Measurements from ENCODE around the gene KLHL26.

The KLHL26 gene

DNA sequence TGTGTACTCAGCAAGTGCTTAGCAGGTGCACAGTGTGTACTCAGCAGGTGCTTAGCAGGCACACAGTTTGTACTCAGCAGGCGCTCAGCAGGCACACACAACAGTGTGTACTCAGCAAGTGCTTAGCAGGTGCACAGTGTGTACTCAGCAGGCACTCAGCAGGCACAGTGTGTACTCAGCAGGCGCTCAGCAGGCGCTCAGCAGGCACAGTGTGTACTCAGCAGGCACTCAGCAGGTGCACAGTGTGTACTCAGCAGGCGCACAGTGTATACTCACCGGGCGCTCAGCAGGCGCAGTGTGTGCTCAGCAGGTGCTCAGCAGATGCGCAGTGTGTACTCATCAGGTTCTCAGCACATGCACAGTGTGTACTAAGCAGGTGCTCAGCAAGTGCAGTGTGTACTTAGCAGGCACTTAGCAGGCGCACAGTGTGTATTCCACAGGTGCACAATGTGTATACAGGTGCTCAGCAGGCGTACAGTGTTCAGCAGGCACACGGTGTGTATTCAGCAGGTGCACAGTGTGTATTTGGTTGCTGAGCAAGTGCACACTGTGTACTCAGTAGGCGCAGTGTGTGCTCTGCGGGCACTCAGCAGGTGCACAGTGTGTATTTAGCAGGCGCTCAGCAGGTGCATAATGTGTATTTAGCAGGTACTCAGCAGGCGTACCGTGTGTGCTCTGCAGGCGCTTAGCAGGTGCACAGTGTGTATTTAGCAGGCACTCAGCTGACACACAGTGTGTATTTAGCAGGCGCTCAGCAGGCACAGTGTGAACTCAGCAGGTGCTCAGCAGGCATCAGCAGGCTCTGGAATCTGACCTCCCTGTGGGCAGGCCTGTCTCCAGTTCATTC is 61.7 kb downstream of the KLHL26 start:
- no peak for DNase-seq

DNA sequence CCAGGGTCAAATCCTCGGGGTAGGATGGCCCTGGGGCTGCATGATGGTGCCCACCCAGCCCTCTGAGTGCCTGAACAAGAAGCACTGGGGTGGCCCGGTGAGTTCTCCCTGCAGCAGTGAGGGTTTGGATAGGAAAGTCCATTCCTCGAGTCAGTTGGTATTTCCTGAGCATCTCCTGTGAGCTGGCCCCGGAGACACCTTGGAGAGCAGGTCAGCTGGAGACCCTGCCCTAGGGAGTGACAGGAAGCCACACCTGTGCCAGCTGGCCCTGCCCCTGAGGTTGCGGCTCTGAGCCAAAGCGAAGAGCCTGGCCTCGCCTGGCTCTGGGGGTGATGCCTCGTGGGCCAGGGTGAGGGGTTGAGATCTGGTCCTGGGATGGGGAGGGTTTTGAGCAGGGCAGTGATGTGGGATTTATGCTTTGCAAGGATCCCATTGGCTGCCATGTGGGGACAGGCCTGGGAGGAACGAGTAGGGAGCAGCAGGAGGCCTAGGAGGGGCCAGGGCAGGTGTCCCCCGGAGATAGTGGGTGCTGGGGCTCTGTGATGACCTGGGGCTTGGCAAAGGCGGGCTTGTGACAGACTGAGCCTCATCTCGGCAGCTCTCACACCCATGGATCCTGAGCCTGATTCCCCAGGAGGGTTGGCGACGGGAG is 62.7 kb downstream of the KLHL26 start:
- no peak for DNase-seq

DNA sequence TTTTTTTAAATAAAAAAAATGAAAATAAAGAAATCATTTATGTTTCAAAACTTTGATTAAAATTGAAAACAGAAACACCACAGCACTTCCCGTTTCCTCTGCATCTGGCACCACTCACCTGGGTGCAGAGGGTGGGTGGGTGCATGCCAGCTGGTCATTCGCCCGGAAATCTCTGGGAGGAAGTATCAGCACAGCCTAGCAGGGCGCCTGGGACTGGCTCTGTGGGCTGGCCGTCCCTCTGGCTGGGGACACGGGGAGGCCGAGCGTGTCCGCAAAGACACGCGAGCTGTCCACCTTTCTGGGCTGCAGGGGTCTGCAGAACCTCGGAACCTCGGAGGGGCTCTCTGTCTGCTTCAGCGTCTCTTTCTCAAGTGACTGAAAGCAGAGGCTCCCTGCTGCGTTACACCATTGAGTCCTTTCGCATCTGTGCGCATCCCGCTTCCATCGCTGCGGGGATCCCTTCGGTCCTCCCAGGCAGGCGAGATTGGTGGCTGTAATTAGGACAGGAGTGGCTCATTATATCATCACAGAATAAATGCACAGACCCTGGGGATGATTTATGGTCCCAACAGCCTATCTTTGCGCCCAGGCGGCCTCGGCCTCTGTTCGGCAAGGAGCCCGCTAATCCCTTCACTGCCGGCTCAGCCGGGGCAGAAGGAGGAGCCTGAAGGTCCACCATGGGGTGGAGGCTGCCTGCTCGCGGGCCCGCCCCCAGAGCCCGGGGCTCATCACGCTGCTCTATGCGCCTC is 63.8 kb downstream of the KLHL26 start:
- peak; percentile 63 for DNase-seq

DNA sequence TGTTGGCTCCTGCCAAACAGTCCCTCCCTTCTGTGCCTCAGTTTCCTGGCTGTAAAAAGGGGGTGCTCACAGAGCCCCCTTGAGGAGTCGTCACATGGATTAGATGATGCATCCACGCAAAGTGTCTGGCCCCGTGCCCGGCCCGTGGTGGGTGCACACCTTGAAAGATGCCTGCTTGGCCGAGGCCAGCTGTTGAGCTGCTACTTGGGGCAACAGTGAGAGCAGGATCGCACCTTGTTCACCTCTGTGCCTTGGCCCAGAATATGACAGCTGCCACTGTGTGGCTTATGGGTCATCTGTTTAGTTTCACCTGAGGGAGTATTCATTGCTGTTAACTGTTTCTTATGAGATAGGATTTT is 64.4 kb downstream of the KLHL26 start:
- DNase-seq = no peak

DNA sequence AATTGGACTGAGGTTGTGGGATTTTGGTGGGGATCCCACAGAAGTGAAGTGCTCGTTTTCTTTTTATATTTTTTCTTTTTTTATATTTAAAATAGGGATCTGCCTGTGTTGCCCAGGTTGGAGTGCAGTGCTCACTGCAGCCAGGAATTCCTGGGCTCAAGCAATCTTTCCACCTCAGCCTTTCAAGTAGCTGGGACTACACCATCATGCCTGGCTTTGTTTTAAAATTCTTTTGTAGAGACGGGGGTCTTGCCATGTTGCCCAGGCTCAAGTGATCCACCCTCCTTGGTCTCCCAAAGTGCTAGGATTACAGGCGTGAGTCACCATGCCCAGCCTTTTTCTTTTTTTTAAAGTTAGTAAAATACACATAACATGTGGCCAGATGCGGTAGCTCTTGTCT is 67.2 kb downstream of the KLHL26 start:
- DNase-seq = no peak

DNA sequence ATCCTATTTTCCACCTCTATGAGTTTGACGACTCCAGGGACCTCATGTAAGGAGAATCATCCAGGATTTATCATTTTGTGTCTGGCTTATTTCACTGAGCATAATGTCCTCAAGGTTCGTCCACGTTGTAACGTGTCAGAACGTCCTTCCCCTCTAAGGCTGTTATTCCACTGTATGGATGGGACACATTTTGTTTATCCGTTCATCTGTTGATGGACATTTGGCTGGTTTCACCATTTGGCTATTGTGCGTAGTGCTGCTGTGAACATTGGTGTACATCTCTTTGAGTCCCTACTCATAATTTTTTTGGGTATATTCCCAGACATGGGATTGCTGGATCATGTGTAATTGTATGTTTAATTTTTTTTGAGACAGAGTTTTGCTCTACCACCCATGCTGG is 68.1 kb downstream of the KLHL26 start:
- no peak for DNase-seq

DNA sequence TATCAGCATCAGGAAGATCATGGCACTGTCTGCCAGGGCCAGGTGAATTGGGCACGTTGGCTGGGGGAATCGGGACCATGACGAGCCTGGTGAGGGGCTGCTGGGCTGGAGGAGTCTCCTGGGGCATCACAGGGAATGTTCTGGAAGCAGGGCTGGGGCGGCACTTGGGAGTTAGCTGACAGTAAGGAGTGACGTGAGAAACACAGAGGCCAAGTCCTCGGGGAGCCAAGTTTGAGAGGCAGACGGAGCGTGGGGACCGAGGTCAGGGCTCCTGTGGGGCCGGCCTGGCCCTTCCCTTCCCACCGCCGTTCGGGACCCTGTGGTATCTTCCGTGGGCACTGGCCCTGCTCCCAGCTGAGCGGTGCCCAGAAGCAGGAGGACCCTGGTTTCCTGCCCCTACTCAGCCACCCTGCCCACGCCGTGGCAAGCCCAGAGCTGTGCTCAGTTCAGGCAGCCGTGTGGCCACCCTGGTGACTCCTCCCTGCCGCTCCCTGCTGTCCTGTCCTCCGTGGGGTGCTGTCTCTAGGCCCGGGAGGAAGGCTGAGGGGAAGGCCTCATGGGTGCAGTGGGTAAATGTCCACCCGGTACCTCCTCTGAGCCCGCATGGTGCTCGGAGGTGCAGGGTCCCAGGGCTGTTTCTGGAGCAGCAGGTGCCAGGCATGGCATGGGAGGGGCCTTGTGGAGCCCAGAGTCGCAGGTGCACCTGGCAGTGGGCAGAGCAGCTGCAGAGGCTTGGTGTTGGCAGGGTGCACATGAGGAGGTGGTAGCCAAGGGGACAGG is 71.8 kb downstream of the KLHL26 start:
- DNase-seq = no peak

DNA sequence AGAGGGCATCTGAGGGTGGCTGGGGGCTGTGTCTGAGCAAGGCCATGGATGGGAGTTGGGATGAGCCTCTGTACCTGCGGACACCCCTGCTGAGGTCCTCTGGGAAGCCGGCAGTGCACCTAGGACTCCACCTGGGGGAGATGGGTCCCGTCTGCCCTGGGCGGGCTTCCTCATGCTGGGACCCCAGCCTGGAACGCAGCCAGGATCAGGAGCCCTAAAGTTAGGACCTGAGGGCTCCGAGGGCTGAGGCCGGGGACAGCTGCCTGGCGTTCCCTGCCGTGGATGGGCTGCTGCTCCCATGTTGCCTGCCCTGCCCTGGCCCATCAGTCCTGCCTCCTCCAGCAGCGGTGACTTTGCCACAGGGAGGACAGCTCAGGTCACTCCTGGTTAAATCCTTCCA is 72.7 kb downstream of the KLHL26 start:
- DNase-seq = no peak

DNA sequence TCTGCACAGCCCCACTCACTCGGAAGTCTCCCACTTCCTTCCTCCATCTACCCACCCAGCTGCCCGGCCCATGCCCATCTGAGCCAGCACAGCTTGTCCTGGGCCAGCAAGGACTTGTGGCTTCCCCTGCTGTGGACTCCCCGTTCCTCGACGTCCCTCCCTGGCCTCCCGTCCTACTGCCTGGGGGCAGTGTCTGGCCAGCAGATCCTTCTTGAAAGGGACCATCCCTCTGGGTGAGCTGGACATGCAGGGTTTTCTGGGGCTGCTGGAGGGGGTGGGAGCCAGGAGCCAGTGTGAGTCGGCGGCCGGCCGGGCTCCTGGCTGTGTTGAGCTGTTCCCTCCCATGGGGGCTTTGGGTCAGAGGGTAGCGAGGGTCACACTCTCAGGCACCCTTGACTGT is 73.4 kb downstream of the KLHL26 start:
- DNase-seq = no peak

DNA sequence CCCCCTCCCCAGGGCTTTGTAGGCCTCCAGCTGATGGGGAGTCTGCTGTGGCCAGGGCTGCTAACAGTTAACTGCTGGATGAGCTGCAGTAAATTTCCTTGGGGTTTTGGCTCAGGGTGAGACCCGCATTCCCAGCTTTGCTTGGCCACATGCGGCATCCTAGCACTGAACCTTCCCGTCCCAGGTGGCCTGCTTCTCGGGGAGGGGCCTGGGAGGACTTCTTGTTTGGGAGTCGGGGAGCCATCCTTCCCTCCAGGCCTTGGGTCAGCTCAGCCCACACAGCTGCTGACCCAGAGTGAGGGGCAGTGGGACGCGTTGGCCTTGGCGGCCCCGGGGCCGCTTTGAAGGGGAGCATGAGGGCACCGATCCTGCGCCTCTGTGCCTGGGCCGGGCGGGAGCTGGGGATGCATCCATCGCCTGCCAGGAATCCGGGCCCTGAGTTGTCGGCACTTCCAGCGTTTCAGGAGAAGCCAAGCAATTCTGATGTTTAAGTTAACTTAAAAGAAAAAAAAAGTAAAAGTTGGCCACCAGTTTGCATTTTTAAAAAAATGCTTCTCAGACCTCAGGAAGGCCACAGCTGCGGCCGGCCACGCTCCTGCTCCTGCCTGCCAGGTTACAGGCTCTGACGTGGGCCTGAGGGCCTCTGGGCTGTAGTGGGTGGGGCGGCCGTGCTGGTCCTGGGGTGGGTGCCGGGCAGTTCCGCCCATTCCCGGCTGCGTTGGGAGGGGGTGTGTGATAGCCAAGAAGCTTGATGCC is 74.3 kb downstream of the KLHL26 start:
- DNase-seq = no peak

DNA sequence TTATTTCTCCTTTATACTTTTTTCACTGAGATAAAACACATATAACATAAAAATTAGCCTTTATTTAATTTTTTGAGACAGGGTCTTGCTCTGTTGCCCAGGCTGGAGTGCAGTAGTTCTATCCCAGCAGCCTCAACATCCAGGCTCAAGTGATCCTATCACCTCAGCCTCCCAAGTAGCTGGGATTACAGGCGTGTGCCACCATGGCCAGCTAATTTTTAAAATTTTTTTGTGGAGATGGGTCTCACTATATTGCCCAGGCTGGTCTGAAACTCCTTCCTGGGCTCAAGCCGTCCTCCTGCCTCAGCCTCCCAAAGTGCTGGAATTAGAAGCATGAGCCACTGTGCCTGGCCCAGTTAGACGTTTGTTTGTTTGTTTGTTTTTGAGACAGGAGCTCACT is 75.1 kb downstream of the KLHL26 start:
- DNase-seq = no peak

DNA sequence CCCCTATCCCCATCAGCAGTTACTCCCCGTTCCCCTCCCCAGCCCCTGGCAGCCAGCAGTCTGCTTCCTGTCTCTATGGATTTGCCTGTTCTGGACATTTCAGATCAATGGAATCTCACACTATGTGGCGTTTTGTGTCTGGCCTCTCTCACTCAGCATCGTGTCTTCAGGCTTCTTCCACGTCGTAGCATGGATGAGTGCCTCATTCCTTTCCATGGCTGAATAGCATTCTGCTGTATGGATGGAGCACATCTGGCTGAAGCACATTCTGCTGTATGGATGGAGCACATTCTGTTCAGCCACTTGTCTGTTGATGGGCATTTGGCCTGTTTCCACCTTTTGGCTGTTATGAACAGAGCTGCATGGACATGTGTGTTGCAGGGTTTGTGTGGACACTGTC is 76.2 kb downstream of the KLHL26 start:
- DNase-seq = no peak

DNA sequence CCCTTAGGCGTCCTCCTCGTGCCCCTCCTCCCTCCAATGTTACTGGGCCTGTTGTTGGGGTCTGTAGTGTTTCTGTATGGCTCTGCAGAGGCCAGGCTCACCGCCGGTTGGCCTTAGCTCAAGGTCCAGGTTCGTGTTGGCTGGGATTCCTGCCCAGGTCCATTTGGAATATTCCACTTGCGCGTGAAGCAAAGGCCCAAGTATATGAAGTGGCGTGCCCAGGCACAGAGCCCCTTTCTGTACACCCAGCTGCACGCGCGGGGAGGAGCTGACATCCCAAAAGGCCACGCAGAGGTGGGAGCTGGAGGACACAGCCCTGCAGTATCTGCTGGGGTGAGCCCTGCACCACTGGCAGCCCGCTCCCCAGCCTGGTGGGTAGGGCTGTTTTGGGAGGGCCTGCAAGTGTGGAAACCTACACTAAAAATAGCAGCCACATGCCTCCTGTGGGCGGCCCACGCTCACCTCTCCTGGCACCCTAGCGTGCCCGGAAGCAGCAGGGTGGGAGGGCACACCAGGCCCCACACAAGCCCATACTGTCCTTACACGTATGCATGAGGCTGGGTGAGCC is 76.8 kb downstream of the KLHL26 start:
- DNase-seq = no peak

DNA sequence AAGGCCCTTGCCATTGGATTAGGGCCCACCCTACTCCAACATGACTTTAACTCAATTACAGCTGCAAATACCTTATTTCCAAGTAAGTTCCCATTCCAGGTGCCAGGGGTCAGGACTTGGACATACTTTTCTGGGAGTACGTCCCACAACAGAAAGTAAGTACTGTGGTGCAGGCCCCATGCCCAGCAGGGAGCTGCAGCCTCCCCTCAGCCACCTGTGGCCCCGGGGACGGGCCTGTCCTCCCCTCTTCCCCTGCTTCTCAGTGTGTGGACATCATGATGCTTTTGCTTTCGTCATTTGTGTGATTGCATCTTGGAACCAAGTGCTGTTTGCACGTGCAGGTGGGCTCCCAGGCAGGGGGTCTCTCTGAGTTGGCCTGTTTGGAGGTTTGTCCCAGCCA is 78.6 kb downstream of the KLHL26 start:
- DNase-seq = no peak

DNA sequence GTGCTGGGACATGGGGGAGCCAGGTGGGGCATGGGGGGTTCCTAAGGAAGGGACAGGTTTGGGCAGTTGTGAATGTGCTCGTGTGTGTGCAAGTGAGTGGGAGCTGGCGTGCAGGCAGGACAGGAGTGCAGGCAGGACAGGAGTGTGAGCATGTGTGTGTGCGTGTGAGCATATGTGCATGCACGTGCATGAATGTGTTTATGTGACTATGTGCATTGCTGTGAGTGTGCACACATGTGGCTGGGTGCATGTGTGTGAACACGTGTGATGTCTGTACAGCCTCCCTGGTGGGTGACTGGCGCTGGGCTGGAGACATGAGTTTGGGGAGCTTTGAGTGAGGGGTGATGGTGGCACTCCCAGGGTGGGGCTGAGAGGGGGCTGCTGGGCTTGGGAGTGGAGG is 80.0 kb downstream of the KLHL26 start:
- DNase-seq = no peak

DNA sequence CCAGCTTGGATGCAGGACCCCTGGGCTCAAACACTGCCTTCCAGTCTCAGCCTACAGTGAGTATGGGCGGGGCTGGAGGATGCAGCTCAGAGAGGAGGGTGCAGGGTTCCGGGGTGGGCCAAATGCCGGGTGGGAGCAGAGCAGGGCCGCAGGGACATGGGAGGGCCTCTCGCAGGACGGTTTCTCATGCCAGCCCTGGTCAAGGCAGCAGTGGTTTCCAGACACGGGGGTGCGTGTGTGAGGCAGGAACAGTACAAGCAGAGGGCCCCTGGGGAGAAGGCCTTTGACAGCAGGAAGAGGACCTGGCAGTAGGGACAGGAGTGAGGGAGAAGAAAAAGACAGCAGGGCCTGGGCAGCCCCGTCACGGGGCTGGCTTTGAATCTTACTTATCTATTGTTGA is 80.8 kb downstream of the KLHL26 start:
- no peak for DNase-seq

DNA sequence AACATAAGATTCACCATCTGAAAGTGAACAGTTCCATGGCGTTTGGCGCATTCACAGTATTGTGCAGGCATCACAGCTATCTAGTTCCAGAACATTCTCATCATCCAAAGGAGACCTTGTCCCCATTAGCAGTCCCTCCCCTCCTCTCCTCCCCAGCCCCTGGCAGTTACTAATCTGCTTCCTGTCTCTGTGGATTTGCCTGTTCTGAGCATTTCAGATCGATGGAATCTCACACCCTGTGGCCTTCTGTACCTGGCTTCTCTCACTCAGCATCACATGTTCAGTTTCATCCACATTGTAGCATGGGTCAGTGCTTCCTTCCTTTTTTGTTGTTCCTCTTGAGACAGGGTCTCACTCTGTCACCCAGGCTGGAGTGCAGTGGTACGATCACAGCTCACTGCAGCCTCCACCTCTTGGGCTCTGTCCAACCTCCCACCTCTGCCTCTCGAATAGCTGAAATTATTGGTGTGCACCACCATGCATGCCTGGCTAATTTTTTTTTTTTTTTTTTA is 81.2 kb downstream of the KLHL26 start:
- DNase-seq = no peak

DNA sequence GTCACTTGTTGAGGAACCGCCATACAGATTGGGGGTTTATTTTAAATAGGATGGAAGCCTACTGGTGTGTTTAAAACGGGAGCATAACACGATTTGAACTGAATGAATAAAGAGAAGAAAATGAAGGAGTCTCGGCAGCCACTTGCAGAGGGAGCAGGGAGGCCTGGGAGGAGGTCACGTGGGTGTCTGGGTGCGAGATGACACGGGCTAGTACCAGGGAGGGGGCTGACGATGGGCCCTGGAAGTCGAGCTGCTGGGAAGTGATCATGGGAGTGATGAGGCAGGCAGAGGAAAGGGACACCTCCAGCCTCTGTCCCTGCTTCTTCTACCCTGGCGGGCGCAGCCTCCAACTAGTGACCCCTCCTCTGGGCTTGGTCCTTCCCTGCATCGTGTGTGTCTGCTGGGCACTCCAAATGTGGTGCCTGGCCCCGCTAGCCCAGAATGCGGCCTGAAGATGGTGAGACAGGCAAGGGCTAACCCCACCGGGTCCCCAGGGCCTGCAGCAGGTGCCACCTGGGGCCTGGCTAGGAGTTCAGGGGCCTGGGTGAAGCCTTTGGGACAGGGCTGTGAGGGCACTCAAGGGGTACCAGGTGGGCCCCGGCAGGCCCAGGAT is 82.1 kb downstream of the KLHL26 start:
- no peak for DNase-seq

DNA sequence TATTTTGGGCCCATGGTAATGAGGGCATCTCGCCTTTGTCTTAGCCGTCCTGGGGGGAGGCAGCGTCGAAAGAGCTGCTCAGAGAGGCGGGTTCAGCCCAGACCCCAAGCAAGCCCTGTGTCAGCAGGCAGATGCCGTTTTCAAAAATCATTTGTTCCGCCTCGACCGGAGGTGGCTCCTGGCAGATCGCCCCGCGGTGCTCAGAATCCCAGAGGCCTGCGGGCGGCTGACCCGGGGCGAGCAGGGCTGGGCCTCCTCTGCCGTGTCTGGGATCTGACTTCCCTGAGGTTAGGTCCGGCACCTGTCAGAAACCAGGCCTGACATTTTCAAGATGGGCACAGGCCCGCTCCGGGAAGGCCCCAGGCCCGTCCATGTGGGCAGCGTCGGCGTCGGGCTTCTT is 82.7 kb downstream of the KLHL26 start:
- no peak for DNase-seq

Data from stimulated activated naive CD4-positive, alpha-beta T cell treated with Interleukin-2 at 50 U/mL for 16 hours (primary cell).